ENCODE data around the gene NTN1.

NTN1 gene

DNA sequence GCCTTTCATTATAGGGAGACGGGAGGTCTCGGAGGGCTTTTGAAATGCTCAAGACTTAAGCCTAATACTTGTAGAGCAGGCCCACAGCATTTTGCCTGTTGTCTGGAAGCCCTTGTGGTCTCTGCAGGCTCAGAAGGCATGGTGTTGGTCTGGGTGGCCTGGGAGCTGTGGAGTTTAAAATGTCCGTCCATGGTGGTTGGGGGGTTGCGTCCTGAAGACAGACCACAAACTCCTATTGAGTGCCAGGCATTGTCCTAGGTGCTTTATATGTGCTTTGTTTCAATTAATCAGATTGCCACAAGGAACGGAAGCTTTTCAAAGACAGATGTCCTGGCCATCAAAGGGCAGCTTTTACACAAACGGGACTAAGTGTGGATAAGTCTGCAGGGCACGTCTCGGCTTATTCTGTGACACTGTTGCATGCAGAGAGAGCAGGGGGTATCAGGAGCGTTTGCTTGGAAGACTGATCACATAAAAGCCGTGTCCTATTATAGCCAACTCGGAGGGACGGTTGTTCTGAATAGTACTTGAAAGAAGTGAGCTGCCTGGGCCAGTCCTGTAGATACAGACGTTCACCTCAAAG, 7.8 kb downstream of the NTN1 start:
- FAIRE-seq = no peak

DNA sequence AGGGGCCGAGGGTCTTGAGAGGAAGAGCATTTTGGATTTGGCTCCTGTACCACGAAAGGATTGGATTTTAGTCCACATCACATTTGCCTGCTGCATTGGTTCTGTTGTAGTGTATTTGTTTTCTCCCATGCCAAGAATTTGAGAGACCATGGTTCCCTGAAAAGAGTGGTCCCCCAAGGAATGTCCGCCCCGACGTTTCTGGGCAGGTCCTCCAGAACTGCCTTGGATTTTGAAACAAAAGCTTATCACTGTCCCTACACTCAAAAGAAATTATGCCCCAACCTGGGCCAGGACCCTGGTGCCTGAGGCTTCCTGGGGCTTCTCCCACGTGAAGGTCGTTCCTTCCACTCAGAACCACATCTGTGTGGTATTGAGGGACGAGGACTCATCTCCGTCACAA, 10.8 kb downstream of the NTN1 start:
- FAIRE-seq (no peak), DNase-seq (ENCODE audit: extremely low spot score, insufficient read length, low read depth) (no peak)

More for the DNA sequence above, 7.8 kb downstream of the NTN1 start:
- no peak for DNase-seq (ENCODE audit: extremely low spot score, insufficient read length, low read depth)

GRCh38 chr17:9032583-9032982, 11.3 kb downstream of the NTN1 start:
- FAIRE-seq (no peak), DNase-seq (ENCODE audit: extremely low spot score, insufficient read length, low read depth) (no peak)

GRCh38 chr17:9035249-9035648, 13.9 kb downstream of the NTN1 start:
- DNase-seq (ENCODE audit: extremely low spot score, insufficient read length, low read depth) (no peak), FAIRE-seq (no peak)

DNA sequence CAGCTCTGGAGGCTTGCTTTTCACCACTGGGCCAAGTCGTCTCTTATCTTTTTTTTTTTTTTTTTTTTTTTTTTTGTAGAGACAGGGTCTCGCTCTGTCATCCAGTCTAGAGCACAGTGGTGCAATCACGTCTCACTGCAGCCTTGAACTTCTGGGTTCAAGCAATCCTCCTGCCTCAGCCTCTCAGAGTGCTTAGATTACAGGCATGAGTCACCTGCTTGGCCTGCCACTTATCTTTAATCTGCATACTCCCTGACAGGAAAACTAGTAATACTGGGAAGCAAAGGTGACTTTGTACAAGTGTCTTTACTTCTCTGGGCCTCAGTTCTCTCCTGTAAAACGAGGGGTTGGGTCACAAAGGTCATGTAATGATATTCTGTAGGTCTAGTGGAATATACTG, 15.0 kb downstream of the NTN1 start:
- FAIRE-seq (no peak), DNase-seq (ENCODE audit: extremely low spot score, insufficient read length, low read depth) (no peak)

DNA sequence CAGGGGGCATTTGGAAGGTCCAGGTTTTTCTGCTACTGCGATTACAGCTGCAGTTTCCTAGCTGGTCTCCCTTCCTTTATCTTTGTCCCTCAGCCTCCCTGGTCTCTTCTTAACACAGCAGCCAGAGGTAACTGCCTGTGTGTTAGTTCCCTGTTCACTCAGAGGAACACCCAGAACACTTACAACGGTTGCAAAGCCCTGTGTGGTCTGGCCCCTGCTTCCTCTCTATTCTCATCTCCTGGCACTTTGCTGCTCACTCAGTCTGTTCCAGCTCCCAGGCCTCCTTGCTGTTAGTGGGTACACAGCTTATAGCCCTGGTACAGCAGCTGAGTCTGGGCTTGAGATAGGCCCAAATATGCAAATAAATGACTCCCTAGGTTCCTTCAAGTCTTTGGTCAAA, 16.4 kb downstream of the NTN1 start:
- DNase-seq (ENCODE audit: extremely low spot score, insufficient read length, low read depth) = no peak

DNA sequence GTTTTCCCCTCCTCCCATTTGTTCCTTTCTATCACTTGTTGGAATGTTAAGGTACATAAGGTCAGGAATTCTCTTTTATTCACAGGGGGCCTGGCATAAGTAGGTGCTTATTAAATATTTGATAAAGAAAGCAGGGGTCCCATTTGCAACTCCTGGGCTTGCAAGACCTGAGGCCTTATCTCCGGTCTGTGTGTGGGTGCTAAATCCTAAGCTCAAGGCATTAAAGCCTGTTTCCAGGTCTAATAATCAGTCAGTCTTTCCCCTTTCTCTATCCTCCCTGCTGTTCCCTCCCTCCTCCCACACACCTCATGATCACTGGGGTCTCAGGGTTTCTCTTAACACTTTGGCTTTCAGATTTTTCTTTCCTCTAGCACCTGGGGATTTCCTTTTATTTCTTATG, 17.1 kb downstream of the NTN1 start:
- DNase-seq (ENCODE audit: extremely low spot score, insufficient read length, low read depth) (no peak), FAIRE-seq (no peak)

More for the DNA sequence above, 16.4 kb downstream of the NTN1 start:
- no peak for FAIRE-seq

DNA sequence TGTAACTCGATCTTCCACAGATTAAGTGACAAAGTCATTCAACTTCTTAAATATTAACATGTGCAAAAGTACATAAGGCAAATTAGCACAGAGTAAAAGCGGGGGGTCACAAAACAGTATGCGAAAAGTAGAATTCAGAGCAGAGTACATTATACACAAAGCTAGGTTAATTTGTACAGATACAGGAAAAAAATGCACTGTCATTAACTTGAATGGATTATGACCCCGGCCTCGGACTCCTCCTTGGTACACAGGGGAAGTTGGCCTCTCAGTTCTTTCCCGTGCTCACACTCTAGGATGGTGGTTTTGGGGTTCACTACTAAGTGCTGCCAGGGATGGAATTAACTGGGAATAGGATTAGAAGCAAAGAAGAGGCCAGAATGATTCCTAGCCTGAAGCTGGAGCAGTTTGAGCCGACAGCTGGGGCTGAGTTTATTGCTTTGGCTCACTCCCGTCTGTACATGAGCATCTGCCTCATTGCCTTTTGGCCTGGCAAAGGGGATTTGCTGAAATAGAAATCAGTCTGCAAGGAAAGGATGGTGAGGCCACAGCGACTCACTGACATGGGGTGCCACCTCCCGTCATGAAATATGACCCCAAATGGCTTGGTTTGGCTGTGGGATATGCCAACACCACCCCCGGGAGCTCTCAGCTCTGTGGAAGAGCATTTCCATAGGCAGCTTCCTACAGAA, 23.6 kb downstream of the NTN1 start:
- DNase-seq (ENCODE audit: extremely low spot score, insufficient read length, low read depth) (no peak), FAIRE-seq (no peak)

DNA sequence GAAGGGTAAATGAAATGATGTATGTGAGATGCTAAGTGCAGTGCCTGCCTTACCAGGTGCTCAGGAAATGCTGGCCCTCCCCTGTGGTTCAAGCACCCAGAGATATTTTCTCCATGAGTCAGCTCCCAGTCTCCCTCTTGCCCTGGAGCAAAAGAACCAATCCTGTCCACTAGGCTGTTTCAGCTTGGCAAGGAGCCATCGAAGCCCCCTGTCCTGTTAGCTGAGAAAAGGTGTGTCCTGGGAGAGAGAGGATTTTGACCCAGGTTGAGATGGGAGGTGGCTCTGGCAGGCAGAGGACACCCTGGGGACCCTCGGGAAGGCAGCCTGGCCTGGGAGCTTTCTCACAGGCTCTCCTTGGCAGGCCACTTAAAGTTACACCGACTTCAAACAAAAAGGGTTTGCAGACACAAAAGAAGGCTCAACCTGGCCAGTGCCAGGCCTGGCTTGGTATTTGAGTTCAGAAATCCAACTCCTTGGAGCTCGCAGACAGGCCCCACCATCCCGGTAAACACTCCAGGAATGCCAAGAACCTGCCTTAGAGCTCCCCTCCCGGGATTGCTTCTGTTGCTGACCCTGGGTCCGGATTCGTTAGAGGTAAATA, 29.6 kb downstream of the NTN1 start:
- no peak for FAIRE-seq
- no peak for DNase-seq (ENCODE audit: extremely low spot score, insufficient read length, low read depth)

DNA sequence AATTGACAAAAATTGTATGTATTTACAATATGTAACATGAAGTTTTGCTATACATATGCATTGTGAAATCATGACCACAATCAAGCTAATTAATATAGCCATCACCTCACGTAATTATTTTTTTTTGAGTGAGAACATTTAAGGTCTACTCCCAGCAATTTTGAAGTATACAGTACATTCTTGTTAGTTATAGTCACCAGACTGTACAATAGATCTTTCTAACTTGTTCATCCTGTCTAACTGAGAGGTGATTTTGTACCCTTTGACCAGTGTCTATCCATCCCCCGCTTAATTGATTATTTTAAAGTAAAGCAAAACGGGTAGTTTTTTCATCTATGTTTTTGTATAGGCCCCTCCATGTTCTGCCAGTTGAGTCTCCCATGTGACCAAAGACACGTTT, 30.3 kb downstream of the NTN1 start:
- FAIRE-seq (no peak), DNase-seq (ENCODE audit: extremely low spot score, insufficient read length, low read depth) (no peak)

DNA sequence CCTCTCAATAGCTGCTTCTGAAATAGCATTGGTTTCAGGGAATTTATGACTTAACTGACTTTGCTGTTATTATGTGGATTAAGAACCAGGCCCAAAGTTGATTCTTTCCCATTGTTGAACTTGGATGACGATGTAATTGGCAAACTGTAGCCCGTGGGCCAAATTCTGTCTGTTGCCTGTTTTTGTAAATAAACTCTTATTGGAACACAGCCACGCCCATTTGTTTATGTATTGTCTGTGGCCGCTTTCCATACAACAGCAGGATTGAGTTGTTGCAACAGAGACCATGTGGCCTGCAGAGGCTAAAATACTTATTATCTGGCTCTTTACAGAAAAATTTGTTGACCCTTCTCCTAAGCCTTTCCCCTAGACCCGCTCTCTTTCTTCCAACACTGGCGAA, 31.6 kb downstream of the NTN1 start:
- DNase-seq (ENCODE audit: extremely low spot score, insufficient read length, low read depth) = no peak
- FAIRE-seq = no peak

- no peak for DNase-seq (ENCODE audit: extremely low spot score, insufficient read length, low read depth)
- no peak for FAIRE-seq
These were observed 32.1 kb downstream of the NTN1 start for GRCh38 chr17:9053406-9053805.

DNA sequence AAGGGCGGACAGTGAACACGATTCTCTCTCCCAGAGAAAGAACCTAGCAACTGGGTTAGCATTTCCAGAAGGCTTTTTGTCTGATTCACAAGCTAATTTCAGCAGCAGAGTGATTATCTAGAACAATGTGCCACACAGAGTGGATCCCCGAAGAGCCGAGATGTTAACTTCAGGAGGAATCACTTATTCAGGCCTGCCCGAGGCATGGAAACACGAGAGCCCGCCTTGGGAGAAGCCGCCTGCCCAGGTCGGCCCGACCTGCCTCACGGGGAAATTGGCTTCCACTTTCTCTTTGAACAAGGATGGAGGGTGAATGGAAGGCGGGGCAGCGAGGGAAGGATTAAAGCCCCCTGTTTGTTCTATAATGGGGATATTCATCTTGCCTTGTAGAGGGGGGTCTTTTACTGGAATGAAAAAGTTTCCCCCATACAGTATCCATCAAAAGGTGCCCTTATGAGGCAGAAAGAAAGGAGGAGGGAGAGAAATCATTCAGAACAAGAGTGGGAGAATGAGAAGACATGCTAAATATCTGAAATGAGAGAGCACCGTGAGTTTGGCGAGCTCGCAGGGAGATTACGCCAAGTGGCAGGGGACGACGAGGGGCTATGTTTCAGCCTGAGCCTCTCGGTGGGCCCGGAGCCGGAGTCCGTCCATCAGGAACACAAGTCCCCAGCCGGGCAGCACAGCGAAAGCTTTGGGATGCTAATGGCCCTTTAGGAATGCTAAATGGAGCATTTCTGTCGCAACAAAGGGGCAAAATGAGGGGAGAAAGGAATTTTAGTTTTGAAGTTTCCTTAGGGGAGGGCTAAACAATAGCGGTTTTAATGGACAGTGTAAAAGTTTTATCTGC, 33.0 kb downstream of the NTN1 start:
- FAIRE-seq (no peak), DNase-seq (ENCODE audit: extremely low spot score, insufficient read length, low read depth) (no peak)

DNA sequence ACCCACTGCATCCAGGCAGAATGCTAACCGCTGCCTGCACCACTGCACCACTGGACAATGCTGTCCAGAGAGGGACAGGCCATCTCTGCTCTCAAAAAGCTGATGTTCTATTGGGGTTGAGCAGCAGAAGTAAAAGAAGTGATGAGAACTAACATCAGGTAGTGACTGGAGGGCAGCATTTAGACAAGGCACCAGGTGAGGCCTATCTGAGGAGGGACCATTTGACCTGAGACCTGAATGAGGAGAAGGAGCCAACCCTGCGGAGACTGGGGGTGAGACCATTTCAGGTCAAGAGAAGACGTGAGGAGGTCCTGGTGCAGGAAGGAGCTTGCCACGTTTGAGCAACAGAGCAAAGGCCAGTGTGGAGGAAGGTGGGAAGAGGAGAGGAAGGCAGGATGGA, 34.0 kb downstream of the NTN1 start:
- no peak for DNase-seq (ENCODE audit: extremely low spot score, insufficient read length, low read depth)
- no peak for FAIRE-seq

GRCh38 chr17:9056566-9056965, 35.3 kb downstream of the NTN1 start:
- DNase-seq (ENCODE audit: extremely low spot score, insufficient read length, low read depth) = no peak
- no peak for FAIRE-seq

GRCh38 chr17:9057310-9057709, 36.0 kb downstream of the NTN1 start:
- no peak for FAIRE-seq
- DNase-seq (ENCODE audit: extremely low spot score, insufficient read length, low read depth) = no peak

DNA sequence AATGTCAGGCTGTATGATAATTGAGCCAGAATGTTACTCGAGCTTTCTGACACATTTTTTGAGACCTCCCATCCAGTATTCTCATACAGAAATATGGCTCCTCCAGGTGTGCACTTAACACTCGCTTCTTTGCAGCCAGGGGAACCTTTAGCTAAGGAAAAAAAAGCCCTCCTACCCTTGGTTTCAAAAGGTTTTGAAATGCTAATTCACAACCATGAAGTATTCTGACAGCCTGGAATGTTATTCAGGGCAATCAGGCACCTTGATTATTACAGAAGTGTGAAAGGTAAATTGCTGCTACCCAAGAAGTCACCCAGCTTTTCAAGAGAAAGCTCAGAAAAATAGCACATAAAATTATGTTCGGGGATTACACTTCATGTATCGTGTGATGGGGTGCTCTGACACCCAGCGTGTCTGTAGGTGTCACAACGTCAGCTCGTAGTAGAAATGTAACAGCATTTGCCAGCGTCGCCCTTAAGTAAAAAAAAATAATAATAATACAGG, 41.1 kb downstream of the NTN1 start:
- DNase-seq (ENCODE audit: extremely low spot score, insufficient read length, low read depth) (no peak), FAIRE-seq (no peak)

DNA sequence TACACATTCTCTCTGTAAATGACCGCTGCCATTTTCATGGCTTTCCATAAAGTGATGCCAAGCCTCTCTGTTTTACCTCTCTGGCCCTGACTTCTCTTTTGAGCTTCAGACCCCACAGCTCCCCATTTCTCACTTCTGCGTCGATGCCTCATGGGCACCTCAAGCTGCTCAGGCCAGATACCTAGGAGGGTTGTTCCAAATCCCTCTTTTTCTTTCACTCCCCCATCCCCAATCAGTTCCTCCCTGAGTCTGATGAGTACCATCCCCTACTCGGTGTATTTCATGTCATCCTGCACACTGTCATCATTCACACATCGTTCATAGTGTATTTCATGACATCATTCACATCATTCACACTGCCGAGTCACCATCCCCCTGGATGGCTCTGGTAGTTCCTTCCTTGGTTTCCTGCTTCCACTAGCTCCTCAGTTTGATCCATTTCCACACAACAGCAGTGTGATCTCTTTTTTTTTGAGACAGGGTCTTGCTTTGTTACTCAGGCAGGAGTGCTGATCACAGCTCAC, 43.1 kb downstream of the NTN1 start:
- DNase-seq (ENCODE audit: extremely low spot score, insufficient read length, low read depth) (no peak), FAIRE-seq (no peak)

GRCh38 chr17:9071016-9071415, 49.7 kb downstream of the NTN1 start:
- FAIRE-seq = no peak

GRCh38 chr17:9071811-9072498, 50.6 kb downstream of the NTN1 start:
- FAIRE-seq (no peak), DNase-seq (ENCODE audit: extremely low spot score, insufficient read length, low read depth) (no peak)

More at GRCh38 chr17:9071016-9071415, 49.7 kb downstream of the NTN1 start:
- no peak for DNase-seq (ENCODE audit: extremely low spot score, insufficient read length, low read depth)
